Stimulated activated CD8-positive, alpha-beta memory T cell treated with anti-CD3 and anti-CD28 coated beads, Interleukin-12 subunit alpha, Interleukin-12 subunit beta, amount 100 ng/mL, for 4 hours (primary cell): Measurements from ENCODE around the gene MTFR1L.

Source experiments
- DNase-seq: peaks from one replicate; pipeline ENCODE4 v3.0.0-alpha.2; 2020; ENCODE audit warnings: low read depth

The MTFR1L gene

GRCh38 chr1:25808481-25809244, 11.1 kb upstream of the MTFR1L start:
- DNase-seq: no peak

DNA sequence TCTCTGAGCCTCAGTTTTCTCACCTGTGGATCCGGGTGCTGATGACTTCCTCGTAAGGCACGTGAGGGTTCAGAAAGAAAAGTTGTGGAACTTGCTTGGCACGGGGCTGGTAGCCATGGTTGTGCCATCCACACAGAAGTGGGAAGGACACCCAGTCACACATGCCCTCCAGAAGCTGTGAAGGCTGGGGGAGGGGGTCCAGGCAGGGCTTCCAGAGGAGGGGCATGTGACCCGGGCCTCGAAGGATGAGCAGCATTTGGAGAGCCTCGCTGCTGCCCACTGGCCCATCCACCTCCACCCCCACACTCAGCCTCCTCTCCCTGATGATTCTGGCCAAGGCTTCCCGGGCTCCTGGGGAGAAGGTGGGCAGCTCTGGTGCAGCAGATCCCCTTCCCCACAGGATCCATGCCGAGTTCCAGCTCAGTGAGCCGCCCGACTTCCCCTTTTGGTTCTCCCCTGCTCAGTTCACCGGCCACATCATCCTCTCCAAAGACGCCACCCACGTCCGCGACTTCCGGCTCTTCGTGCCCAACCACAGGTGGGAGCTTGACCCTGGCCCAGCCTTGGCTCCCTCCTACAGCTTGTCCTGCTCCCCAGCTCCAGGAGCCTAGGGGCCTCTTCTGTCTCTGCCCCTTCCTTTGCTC, 10.3 kb upstream of the MTFR1L start:
- DNase-seq: no peak

DNA sequence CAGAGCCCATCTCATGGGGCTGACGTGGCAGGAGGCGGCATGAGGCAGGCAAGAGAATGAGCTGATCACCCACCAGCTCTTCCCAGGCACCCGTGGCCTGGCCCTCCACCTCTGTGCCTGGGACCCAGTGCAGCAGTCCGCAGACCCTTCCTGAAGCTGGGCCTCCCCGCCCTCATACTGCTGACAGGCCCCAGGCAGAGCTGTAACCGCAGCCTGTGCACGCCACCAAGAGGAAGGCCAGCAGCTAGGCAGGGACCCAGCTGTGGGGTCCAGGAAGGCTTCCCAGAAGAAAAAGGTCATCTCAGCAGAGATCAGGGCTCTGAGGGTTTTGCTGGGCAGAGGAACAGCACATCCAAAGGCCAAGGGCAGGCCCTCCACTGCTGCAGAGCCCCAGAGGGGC, 9.8 kb upstream of the MTFR1L start:
- DNase-seq: no peak

GRCh38 chr1:25810341-25811299, 9.1 kb upstream of the MTFR1L start:
- peak; percentile 65 for DNase-seq

DNA sequence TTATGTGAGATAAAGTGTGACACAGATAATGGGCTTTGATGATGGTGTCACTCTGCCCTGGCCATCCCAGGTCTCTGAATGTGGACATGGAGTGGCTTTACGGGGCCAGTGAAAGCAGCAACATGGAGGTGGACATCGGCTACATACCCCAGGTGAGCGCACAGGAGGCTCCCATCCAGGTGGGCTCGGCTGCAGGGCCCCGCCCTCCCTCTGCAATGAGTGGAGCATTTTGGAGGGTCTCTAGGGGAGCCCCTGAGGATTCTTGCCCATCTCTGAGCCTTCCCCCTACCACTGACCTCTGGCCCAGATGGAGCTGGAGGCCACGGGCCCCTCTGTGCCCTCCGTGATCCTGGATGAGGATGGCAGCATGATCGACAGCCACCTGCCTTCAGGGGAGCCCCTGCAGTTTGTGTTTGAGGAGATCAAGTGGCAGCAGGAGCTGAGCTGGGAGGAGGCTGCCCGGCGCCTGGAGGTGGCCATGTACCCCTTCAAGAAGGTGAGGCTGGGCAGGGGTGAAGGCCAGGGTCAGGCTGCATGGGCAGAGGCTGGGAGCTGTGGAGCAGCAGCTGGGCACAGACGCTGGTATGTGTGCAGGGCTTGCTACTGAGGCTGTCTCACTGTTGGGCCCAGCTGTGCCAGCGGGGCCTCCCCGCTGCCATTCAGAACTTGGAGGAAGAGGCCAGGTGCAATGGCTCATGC, 8.2 kb upstream of the MTFR1L start:
- no peak for DNase-seq

DNA sequence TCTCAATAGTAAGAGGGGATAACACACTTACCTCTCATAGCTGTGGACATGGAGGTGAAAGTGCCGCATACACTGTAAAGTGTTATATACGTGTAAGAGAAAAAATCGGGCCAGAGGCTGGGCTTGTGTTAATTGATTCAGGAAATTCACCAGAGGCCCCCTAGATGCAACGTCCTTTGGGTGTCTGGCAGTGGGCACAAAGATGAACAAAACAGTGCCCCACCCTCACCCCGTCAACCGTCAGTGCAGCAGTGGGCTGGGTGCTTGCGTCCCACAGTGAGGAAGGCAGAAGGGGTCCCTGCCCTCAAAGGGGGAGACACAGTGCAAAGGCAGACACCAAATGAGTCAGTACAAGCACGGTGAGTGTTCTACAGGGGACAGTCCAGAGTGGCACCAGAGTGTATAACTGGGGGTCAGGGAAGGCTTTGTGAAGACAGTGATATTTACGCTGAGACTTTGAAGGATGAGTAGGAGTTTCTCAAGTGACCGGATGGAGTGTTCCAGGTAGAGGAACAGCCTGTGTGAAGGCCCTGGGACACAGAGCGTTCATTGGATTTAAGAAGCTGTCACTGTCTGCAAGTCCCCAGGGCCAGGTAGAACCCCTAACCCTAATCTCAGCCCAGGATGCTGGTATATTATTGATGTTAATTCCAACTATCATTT, 6.6 kb upstream of the MTFR1L start:
- no peak for DNase-seq

DNA sequence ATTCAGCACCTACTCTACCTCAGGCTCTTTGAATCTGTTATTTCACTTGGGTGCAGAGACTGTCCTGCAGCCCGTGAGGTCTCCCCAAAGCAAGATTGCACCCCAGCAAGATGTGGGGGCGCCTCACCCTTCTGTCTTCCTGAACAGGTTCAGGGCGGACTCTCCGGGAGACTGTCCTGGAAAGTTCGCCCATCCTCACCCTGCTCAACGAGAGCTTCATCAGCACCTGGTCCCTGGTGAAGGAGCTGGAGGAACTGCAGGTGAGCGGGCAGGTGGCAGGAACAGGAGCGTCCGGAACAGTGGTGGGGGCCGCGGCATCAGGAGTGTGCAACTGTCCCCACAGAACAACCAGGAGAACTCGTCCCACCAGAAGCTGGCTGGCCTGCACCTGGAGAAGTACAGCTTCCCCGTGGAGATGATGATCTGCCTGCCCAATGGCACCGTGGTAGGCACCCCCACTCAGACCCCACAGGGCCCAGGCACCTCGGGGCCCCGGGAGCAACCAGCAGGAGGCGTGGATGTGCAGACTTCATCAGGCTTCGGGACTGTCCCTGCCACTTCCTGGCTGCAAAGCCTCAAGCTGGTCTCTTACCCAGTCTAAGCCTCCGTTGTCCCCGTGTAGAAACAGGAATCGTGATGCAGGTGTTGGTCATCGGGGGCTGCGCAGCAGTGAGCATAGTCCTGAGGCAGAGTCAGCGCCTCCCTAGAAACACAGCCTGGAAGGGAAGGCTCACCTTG, 5.9 kb upstream of the MTFR1L start:
- no peak for DNase-seq

DNA sequence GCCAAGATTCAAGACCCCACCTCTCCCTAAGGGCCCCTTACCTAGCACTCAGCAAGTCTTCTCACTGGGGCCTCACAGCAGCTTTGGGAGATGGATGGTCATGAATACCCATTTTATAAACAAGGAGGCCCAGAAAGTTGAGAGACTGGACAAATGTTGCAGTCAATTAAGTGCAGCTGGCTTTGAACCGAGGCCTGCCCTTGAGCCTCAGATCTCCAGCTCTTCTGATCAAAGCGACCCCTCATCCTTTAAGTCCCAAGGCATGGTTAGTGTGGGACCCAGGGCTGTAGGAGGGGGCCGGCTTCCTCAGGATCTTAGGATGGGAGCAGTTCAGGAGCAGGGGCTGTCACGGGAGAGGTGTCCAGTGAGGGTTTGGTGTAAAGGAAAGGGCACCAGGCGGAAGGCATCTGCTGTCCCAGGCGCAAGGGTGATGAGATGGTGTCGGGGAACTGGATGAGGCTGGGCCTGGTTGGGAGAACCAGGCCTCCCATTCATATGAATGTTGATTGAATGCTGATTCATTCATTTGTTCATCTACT, 5.1 kb upstream of the MTFR1L start:
- DNase-seq: no peak

- DNase-seq: no peak
Observed at GRCh38 chr1:25815208-25816111, 4.3 kb upstream of the MTFR1L start.

- no peak for DNase-seq
Observed at GRCh38 chr1:25816112-25816718, 3.5 kb upstream of the MTFR1L start.

DNA sequence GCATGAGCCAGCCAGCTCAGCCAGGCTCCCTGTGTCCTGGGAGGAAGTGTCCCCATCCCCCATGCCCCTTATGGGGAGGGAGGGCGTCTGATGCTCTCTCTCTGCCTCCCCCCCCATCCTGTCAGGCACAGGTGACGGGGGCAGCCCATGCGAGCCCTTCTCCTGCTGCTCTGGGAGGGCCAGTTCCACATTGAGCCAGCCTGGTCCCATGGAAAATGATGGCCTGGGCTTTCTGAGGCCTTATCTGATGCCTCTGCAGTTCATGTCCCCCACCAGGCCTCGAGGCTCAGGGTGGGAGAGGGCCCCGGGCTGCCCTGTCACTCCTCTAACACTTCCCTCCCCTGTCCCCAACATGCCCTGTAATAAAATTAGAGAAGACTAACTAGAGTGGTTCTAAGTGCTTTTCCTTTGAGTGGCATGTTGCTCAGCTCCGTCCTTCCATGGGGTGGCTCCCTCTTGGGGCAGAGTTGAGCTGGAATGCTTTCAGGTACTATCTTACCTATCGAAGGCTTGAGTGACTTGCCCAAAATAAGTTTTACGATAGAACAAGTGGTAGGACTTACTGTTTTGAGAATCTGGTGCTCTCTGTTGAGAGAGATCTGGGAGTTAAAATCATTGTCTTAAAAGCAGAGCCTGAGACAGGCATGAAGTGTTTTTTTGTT, 1.8 kb upstream of the MTFR1L start:
- no peak for DNase-seq

GRCh38 chr1:25818569-25818968, 1.2 kb upstream of the MTFR1L start:
- DNase-seq: no peak

GRCh38 chr1:25820247-25821111, 725 bp downstream of the MTFR1L start:
- DNase-seq: peak; percentile 50

DNA sequence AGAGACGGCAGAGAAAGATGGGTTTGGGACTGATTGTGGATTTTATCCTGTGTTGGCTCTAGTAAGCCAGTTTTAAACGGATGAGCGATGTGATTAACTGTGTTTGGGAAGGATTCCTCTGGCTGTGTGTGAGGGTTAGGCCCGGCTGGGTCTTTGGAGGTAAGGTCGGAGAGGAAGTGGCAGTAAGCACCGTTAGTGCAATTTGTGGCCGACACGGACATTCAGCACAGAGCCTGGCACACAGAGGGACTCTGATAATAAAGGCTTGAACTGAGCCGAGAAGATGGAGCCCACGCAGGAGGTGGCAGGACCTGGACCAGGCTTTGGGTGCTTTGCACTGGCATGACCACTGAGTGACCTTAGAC, 1.3 kb downstream of the MTFR1L start:
- no peak for DNase-seq

DNA sequence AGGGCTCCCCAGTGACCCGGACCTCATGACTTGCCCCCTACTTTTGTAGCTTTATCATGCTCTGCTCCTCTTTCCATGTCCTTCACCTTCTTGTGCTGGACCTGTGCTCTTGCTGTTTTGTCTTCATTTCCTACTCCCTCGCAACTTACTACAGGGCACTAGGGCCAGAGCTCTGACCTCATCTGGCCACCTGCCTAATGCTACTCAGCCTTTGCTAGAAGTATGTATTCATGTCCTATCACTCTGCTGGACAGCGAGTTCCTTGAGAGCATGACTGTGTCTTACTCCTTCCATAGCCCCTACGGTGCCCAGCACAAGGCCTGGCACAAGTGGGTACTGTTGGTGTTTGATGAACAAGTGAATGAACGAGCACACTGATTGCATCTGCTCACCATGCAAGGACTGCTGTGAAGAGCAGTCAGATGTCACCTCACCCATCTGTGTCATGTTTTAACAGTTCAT, 1.9 kb downstream of the MTFR1L start:
- DNase-seq: no peak

- no peak for DNase-seq
Observed at GRCh38 chr1:25825605-25826004, 5.9 kb downstream of the MTFR1L start.

GRCh38 chr1:25826571-25826970, 6.8 kb downstream of the MTFR1L start:
- no peak for DNase-seq
